Measurements from ENCODE around the gene LTBP3.

Gene LTBP3

GRCh38 chr11:65504674-65505465, 53.3 kb downstream of the LTBP3 start:
- TF ChIP-seq CTCF (IDR thresholded peaks at IDR 0.05; ENCODE audit: insufficient read depth, low read length, missing control alignments), result no peak
- peak overlapping the region; percentile 99 for H3K4me3 ChIP-seq (ENCODE audit: low read depth, low read length)
- ChIA-PET POLR2A (interaction anchor here (0.9 to 17.0 kb wide), 10 partner anchors 7 to 157 kb away, joined by 3 to 1229 read pairs (median 97); partner anchors contain the start of genes MALAT1 and NEAT1), CTCF (interaction anchor here (0.8 to 1.9 kb wide), 4 partner anchors 25 to 88 kb away, joined by 3 to 8 read pairs (median 4); partner anchors contain the start of gene FAM89B)
- DNase-seq (ENCODE audit: low read depth, low spot score), result no peak

DNA sequence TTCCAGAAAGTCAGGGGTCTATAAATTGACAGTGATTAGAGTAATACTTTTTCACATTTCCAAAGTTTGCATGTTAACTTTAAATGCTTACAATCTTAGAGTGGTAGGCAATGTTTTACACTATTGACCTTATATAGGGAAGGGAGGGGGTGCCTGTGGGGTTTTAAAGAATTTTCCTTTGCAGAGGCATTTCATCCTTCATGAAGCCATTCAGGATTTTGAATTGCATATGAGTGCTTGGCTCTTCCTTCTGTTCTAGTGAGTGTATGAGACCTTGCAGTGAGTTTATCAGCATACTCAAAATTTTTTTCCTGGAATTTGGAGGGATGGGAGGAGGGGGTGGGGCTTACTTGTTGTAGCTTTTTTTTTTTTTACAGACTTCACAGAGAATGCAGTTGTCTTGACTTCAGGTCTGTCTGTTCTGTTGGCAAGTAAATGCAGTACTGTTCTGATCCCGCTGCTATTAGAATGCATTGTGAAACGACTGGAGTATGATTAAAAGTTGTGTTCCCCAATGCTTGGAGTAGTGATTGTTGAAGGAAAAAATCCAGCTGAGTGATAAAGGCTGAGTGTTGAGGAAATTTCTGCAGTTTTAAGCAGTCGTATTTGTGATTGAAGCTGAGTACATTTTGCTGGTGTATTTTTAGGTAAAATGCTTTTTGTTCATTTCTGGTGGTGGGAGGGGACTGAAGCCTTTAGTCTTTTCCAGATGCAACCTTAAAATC, 54.0 kb downstream of the LTBP3 start:
- DNase-seq (ENCODE audit: low read depth, low spot score), result no peak
- POLR2A ChIA-PET, result interaction anchor here (0.6 to 17.0 kb wide), 10 partner anchors 6 to 227 kb away, joined by 3 to 1229 read pairs (median 97); partner anchors contain the start of genes MALAT1 and NEAT1
- CTCF ChIA-PET, result interaction anchor here (1.1 kb wide), 1 partner anchor 88 kb away, joined by 4 read pairs; no protein-coding TSS in a partner anchor
- H3K4me3 ChIP-seq (ENCODE audit: low read depth, low read length), result peak overlapping the region; percentile 99
- no peak for TF ChIP-seq CTCF (IDR thresholded peaks at IDR 0.05; ENCODE audit: insufficient read depth, low read length, missing control alignments)

DNA sequence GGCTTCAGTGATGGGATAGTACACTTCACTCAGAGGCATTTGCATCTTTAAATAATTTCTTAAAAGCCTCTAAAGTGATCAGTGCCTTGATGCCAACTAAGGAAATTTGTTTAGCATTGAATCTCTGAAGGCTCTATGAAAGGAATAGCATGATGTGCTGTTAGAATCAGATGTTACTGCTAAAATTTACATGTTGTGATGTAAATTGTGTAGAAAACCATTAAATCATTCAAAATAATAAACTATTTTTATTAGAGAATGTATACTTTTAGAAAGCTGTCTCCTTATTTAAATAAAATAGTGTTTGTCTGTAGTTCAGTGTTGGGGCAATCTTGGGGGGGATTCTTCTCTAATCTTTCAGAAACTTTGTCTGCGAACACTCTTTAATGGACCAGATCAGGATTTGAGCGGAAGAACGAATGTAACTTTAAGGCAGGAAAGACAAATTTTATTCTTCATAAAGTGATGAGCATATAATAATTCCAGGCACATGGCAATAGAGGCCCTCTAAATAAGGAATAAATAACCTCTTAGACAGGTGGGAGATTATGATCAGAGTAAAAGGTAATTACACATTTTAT, 54.7 kb downstream of the LTBP3 start:
- POLR2A ChIA-PET, result interaction anchor here (0.6 to 17.0 kb wide), 8 partner anchors 14 to 226 kb away, joined by 3 to 1229 read pairs (median 126); partner anchors contain the start of gene NEAT1
- peak overlapping the region; percentile 99 for H3K4me3 ChIP-seq (ENCODE audit: low read depth, low read length)
- CTCF ChIA-PET, result no interaction called here
- DNase-seq (ENCODE audit: low read depth, low spot score), result no peak
- TF ChIP-seq CTCF (IDR thresholded peaks at IDR 0.05; ENCODE audit: insufficient read depth, low read length, missing control alignments), result no peak

DNA sequence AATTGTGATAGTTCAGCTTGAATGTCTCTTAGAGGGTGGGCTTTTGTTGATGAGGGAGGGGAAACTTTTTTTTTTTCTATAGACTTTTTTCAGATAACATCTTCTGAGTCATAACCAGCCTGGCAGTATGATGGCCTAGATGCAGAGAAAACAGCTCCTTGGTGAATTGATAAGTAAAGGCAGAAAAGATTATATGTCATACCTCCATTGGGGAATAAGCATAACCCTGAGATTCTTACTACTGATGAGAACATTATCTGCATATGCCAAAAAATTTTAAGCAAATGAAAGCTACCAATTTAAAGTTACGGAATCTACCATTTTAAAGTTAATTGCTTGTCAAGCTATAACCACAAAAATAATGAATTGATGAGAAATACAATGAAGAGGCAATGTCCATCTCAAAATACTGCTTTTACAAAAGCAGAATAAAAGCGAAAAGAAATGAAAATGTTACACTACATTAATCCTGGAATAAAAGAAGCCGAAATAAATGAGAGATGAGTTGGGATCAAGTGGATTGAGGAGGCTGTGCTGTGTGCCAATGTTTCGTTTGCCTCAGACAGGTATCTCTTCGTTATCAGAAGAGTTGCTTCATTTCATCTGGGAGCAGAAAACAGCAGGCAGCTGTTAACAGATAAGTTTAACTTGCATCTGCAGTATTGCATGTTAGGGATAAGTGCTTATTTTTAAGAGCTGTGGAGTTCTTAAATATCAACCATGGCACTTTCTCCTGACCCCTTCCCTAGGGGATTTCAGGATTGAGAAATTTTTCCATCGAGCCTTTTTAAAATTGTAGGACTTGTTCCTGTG, 55.4 kb downstream of the LTBP3 start:
- TF ChIP-seq CTCF (IDR thresholded peaks at IDR 0.05; ENCODE audit: insufficient read depth, low read length, missing control alignments), result no peak
- H3K4me3 ChIP-seq (ENCODE audit: low read depth, low read length), result peak overlapping the region; percentile 99
- ChIA-PET POLR2A (interaction anchor here (0.7 to 17.0 kb wide), 11 partner anchors 14 to 135 kb away, joined by 3 to 1229 read pairs (median 5); partner anchors contain the start of genes NEAT1 and SLC25A45), CTCF (interaction anchor here (0.8 to 1.0 kb wide), 2 partner anchors 25 to 31 kb away, joined by 3 read pairs; no protein-coding TSS in a partner anchor)
- DNase-seq (ENCODE audit: low read depth, low spot score), result no peak

- peak overlapping the region; percentile 99 for H3K4me3 ChIP-seq (ENCODE audit: low read depth, low read length)
- TF ChIP-seq CTCF (IDR thresholded peaks at IDR 0.05; ENCODE audit: insufficient read depth, low read length, missing control alignments), result no peak
- ChIA-PET POLR2A (interaction anchor here (0.7 to 17.0 kb wide), 9 partner anchors 13 to 135 kb away, joined by 4 to 1229 read pairs (median 5); partner anchors contain the start of genes NEAT1 and SLC25A45), CTCF (interaction anchor here (0.8 to 1.0 kb wide), 2 partner anchors 24 to 30 kb away, joined by 3 read pairs; no protein-coding TSS in a partner anchor)
- DNase-seq (ENCODE audit: low read depth, low spot score), result no peak
These were observed 55.9 kb downstream of the LTBP3 start for GRCh38 chr11:65502274-65502554.
